ENCODE data around the gene CAMTA1. TPM values are rescaled to one million over a fixed set of nuclear protein-coding genes. Genes with fewer than 3 reads are reported as not detected.

Gene CAMTA1
- polyA plus RNA-seq, 1 experiment = 23.1 TPM

- Histone ChIP-seq H3K4me3 (ENCODE audit: low read depth, low read length) (no peak overlapping the region), H3K36me3 (ENCODE audit: control insufficient read depth, insufficient read depth, low read length) (no peaks in the 10 kb centered on the region), H3K27me3 (ENCODE audit: control insufficient read depth, insufficient read depth, low read length) (no peaks in the 10 kb centered on the region; the same call in 1 of the 2 replicates)
- CTCF ChIA-PET = interaction anchor here (0.7 to 8.1 kb wide), 3 partner anchors 13 to 386 kb away, joined by 3 to 35 read pairs (median 3); no protein-coding TSS in a partner anchor
- no peak for DNase-seq (ENCODE audit: low read depth)
- TF ChIP-seq CTCF (IDR thresholded peaks at IDR 0.05; ENCODE audit: insufficient read depth, low read depth, low read length) = no peak
- POLR2A ChIA-PET = no interaction called here
Observed at GRCh38 chr1:7084232-7084894, 299.1 kb downstream of the CAMTA1 start.

- ChIA-PET CTCF (interaction anchor here (1.1 to 8.1 kb wide), 2 partner anchors 12 to 15 kb away, joined by 3 to 35 read pairs; no protein-coding TSS in a partner anchor), POLR2A (no interaction called here)
- Histone ChIP-seq H3K4me3 (ENCODE audit: low read depth, low read length) (no peak overlapping the region), H3K27me3 (ENCODE audit: control insufficient read depth, insufficient read depth, low read length) (no peaks in the 10 kb centered on the region; the same call in 1 of the 2 replicates), H3K36me3 (ENCODE audit: control insufficient read depth, insufficient read depth, low read length) (no peaks in the 10 kb centered on the region)
- no peak for TF ChIP-seq CTCF (IDR thresholded peaks at IDR 0.05; ENCODE audit: insufficient read depth, low read depth, low read length)
- no peak for DNase-seq (ENCODE audit: low read depth)
Observed at GRCh38 chr1:7085521-7085920, 300.3 kb downstream of the CAMTA1 start.

- Histone ChIP-seq H3K4me3 (ENCODE audit: low read depth, low read length) (no peak overlapping the region), H3K36me3 (ENCODE audit: control insufficient read depth, insufficient read depth, low read length) (no peaks in the 10 kb centered on the region), H3K27me3 (ENCODE audit: control insufficient read depth, insufficient read depth, low read length) (no peaks in the 10 kb centered on the region; the same call in 1 of the 2 replicates)
- ChIA-PET POLR2A (no interaction called here), CTCF (interaction anchor here (8.1 kb wide), 1 partner anchor 15 kb away, joined by 35 read pairs; no protein-coding TSS in a partner anchor)
- DNase-seq (ENCODE audit: low read depth) = no peak
- TF ChIP-seq CTCF (IDR thresholded peaks at IDR 0.05; ENCODE audit: insufficient read depth, low read depth, low read length) = no peak
Observed at GRCh38 chr1:7086106-7086505, 300.9 kb downstream of the CAMTA1 start.

DNA sequence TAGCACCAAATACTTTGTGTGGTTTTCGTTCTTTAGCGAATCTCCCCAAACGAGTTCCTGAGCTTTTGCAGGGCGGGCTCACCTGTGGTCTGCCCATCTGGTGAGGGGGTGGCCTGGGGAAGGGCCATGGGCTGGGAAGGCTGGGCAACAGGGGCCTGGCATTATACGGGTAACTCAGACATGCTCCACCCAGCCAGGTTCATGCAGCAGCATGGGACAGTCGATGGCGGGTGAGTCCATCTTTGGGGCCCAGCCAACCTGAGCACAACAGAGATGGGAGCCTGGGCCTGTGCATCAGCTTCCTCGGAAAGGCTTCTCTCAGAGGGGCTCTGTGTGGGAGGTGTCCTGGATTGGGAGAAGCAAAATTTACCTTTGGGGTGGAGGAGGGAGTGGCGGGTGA is 302.6 kb downstream of the CAMTA1 start:
- DNase-seq (ENCODE audit: low read depth) = no peak
- no peaks in the 10 kb centered on the region; the same call in 1 of the 2 replicates for H3K27me3 ChIP-seq (ENCODE audit: control insufficient read depth, insufficient read depth, low read length)
- no peaks in the 10 kb centered on the region for H3K36me3 ChIP-seq (ENCODE audit: control insufficient read depth, insufficient read depth, low read length)
- POLR2A ChIA-PET = no interaction called here
- no peak overlapping the region for H3K4me3 ChIP-seq (ENCODE audit: low read depth, low read length)
- TF ChIP-seq CTCF (IDR thresholded peaks at IDR 0.05; ENCODE audit: insufficient read depth, low read depth, low read length) = no peak
- CTCF ChIA-PET = interaction anchor here (0.8 to 8.1 kb wide), 2 partner anchors 17 to 52 kb away, joined by 3 to 35 read pairs; no protein-coding TSS in a partner anchor

GRCh38 chr1:7089497-7089896 is 304.2 kb downstream of the CAMTA1 start:
- POLR2A ChIA-PET = no interaction called here
- CTCF ChIA-PET = interaction anchor here (8.1 kb wide), 1 partner anchor 19 kb away, joined by 35 read pairs; no protein-coding TSS in a partner anchor

More at GRCh38 chr1:7089497-7089896, 304.2 kb downstream of the CAMTA1 start:
- no peak for DNase-seq (ENCODE audit: low read depth)
- no peak overlapping the region for H3K4me3 ChIP-seq (ENCODE audit: low read depth, low read length)
- H3K36me3 ChIP-seq (ENCODE audit: control insufficient read depth, insufficient read depth, low read length) = no peaks in the 10 kb centered on the region
- no peaks in the 10 kb centered on the region; the same call in 1 of the 2 replicates for H3K27me3 ChIP-seq (ENCODE audit: control insufficient read depth, insufficient read depth, low read length)
- no peak for TF ChIP-seq CTCF (IDR thresholded peaks at IDR 0.05; ENCODE audit: insufficient read depth, low read depth, low read length)
